ENCODE measurements around the gene CIC. TPM values are rescaled to one million over a fixed set of nuclear protein-coding genes. Genes with fewer than 3 reads are reported as not detected.

Gene CIC
- total and polyA plus RNA-seq, 10 of the 15 experiments (the other 5 are each of a cell fraction or from before 2014, with no cell fraction given) = 0.18 to 50.6 (median 7.1) TPM

DNA sequence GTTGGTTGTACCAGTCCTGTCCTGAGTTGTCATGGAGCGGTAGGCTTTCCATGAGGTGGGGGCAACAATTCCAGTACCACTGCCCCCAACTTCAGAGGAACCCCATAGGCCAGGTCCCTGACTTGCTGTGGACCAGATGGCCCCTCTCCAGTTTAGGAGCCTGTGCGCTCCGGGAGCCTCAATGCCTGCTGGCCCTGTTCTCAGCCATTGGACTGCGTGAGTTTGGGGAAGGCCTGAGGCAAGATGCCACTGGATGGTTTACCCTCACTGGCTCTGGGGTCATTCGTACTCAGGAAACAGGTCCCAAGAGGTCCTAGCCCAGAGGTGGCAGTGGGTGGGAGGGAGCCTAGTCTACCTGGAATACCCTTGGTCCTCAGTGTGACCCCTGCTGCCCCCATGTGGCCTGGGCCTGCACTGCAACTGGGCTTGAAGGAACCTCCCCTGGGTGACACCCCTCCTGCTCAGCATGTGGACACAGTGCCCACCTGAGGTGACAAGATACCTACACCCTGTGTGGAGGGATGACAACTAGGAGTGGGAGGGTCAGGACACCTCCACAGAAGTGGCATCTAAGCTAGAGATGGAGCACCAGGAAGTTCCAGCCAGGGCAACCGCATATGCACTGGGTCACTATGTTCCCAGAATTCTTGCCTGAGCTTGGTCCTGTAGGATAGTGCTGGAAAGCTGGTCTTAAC lies 26.9 kb downstream of the CIC start (continued):
- TF ChIP-seq, protein P1, sequence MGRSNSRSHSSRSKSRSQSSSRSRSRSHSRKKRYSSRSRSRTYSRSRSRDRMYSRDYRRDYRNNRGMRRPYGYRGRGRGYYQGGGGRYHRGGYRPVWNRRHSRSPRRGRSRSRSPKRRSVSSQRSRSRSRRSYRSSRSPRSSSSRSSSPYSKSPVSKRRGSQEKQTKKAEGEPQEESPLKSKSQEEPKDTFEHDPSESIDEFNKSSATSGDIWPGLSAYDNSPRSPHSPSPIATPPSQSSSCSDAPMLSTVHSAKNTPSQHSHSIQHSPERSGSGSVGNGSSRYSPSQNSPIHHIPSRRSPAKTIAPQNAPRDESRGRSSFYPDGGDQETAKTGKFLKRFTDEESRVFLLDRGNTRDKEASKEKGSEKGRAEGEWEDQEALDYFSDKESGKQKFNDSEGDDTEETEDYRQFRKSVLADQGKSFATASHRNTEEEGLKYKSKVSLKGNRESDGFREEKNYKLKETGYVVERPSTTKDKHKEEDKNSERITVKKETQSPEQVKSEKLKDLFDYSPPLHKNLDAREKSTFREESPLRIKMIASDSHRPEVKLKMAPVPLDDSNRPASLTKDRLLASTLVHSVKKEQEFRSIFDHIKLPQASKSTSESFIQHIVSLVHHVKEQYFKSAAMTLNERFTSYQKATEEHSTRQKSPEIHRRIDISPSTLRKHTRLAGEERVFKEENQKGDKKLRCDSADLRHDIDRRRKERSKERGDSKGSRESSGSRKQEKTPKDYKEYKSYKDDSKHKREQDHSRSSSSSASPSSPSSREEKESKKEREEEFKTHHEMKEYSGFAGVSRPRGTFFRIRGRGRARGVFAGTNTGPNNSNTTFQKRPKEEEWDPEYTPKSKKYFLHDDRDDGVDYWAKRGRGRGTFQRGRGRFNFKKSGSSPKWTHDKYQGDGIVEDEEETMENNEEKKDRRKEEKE (IDR thresholded peaks at IDR 0.05) = no peak
- TF ChIP-seq, protein P2, sequence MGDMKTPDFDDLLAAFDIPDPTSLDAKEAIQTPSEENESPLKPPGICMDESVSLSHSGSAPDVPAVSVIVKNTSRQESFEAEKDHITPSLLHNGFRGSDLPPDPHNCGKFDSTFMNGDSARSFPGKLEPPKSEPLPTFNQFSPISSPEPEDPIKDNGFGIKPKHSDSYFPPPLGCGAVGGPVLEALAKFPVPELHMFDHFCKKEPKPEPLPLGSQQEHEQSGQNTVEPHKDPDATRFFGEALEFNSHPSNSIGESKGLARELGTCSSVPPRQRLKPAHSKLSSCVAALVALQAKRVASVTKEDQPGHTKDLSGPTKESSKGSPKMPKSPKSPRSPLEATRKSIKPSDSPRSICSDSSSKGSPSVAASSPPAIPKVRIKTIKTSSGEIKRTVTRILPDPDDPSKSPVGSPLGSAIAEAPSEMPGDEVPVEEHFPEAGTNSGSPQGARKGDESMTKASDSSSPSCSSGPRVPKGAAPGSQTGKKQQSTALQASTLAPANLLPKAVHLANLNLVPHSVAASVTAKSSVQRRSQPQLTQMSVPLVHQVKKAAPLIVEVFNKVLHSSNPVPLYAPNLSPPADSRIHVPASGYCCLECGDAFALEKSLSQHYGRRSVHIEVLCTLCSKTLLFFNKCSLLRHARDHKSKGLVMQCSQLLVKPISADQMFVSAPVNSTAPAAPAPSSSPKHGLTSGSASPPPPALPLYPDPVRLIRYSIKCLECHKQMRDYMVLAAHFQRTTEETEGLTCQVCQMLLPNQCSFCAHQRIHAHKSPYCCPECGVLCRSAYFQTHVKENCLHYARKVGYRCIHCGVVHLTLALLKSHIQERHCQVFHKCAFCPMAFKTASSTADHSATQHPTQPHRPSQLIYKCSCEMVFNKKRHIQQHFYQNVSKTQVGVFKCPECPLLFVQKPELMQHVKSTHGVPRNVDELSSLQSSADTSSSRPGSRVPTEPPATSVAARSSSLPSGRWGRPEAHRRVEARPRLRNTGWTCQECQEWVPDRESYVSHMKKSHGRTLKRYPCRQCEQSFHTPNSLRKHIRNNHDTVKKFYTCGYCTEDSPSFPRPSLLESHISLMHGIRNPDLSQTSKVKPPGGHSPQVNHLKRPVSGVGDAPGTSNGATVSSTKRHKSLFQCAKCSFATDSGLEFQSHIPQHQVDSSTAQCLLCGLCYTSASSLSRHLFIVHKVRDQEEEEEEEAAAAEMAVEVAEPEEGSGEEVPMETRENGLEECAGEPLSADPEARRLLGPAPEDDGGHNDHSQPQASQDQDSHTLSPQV (IDR thresholded peaks at IDR 0.05) = no peak
- TF ChIP-seq SIN3A (IDR thresholded peaks at IDR 0.05; ENCODE audit: low read depth, low read length) = 0 out of 2 replicates have a peak, but pooled peaks have one; percentile 22
- TF ChIP-seq KDM1A (IDR thresholded peaks at IDR 0.05; ENCODE audit: borderline replicate concordance) = no peak
- no peak for TF ChIP-seq ZNF384 (IDR thresholded peaks at IDR 0.05; ENCODE audit: borderline replicate concordance, low read depth, low read length)
- TF ChIP-seq POLR2A (IDR thresholded peaks at IDR 0.05; ENCODE audit: low read depth, low read length) = peak; percentile 71
- TF ChIP-seq IRF4 (IDR thresholded peaks at IDR 0.05; ENCODE audit: low read depth, low read length) = no peak
- peak; percentile 86 for TF ChIP-seq HDGF (IDR thresholded peaks at IDR 0.05)
- TF ChIP-seq, protein P3, sequence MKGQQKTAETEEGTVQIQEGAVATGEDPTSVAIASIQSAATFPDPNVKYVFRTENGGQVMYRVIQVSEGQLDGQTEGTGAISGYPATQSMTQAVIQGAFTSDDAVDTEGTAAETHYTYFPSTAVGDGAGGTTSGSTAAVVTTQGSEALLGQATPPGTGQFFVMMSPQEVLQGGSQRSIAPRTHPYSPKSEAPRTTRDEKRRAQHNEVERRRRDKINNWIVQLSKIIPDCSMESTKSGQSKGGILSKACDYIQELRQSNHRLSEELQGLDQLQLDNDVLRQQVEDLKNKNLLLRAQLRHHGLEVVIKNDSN (IDR thresholded peaks at IDR 0.05; ENCODE audit: borderline replicate concordance, extremely low read length, insufficient read depth, low read depth, low read length) = no peak
- peak; percentile 82 for TF ChIP-seq SMC3 (IDR thresholded peaks at IDR 0.05; ENCODE audit: borderline replicate concordance, low read length)
- TF ChIP-seq EZH2 (IDR thresholded peaks at IDR 0.05; ENCODE audit: borderline replicate concordance, control insufficient read depth, low read depth, low read length) = no peak
- TF ChIP-seq, protein P4, sequence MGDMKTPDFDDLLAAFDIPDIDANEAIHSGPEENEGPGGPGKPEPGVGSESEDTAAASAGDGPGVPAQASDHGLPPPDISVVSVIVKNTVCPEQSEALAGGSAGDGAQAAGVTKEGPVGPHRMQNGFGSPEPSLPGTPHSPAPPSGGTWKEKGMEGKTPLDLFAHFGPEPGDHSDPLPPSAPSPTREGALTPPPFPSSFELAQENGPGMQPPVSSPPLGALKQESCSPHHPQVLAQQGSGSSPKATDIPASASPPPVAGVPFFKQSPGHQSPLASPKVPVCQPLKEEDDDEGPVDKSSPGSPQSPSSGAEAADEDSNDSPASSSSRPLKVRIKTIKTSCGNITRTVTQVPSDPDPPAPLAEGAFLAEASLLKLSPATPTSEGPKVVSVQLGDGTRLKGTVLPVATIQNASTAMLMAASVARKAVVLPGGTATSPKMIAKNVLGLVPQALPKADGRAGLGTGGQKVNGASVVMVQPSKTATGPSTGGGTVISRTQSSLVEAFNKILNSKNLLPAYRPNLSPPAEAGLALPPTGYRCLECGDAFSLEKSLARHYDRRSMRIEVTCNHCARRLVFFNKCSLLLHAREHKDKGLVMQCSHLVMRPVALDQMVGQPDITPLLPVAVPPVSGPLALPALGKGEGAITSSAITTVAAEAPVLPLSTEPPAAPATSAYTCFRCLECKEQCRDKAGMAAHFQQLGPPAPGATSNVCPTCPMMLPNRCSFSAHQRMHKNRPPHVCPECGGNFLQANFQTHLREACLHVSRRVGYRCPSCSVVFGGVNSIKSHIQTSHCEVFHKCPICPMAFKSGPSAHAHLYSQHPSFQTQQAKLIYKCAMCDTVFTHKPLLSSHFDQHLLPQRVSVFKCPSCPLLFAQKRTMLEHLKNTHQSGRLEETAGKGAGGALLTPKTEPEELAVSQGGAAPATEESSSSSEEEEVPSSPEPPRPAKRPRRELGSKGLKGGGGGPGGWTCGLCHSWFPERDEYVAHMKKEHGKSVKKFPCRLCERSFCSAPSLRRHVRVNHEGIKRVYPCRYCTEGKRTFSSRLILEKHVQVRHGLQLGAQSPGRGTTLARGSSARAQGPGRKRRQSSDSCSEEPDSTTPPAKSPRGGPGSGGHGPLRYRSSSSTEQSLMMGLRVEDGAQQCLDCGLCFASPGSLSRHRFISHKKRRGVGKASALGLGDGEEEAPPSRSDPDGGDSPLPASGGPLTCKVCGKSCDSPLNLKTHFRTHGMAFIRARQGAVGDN (IDR thresholded peaks at IDR 0.05) = no peak
- peak; percentile 36; the same call in 1 of the 2 replicates for TF ChIP-seq TCF12 (IDR thresholded peaks at IDR 0.05; ENCODE audit: low read depth, low read length)
- TF ChIP-seq PML (IDR thresholded peaks at IDR 0.05; ENCODE audit: low read length) = no peak
- no peak for TF ChIP-seq MTA2 (IDR thresholded peaks at IDR 0.05; ENCODE audit: low read depth)
- TF ChIP-seq SMARCA5 (IDR thresholded peaks at IDR 0.05) = peak; percentile 78
- peak; percentile 26; the same call in 1 of the 2 replicates for TF ChIP-seq LARP7 (IDR thresholded peaks at IDR 0.05)

Data from GM12878 (cell line).